ENCODE data around the gene FN3KRP. TPM values are rescaled to one million over a fixed set of nuclear protein-coding genes. Genes with fewer than 3 reads are reported as not detected.
A peak's percentile ranks its signal among the peaks of the same experiment; 100 is the strongest.
"Not testable (repeated sequence)": the region's sequence is repeated elsewhere in the genome, so short reads cannot be mapped to it uniquely, and the experiment has no call there.

The FN3KRP gene
- total RNA-seq, 2 experiments from 2014 or later, result 42.6 to 42.7 TPM

DNA sequence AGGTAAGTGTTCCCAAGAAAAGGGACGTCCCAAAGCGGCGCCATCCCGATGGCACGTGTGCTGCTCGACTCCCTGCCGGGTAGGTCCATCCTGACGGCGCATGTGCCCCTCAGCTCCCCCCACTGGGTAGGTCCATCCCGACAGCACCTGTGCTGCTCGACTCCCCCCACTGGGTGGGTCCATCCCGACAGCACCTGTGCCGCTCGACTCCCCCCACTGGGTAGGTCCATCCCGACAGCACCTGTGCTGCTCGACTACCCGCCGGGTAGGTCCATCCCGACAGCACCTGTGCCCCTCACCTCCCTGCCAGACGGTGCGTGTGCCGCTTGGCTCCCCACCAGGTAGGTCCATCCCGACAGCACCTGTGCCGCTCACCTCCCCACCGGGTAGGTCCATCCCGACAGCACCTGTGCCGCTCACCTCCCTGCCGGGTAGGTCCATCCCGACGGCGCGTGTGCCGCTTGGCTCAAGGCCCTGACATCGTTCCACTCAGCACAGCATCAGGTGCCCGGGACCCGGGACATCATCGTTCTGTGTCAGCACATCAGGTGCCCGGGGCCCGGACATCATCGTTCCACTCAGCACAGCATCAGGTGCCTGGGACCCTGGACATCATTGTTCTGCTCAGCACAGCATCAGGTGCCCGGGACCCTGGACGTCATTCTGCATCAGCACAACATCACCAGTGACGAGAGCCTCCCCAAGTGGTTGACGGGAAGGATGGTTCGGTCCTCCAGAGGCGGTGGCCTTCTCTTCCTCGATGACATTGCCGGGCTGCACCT, 13.2 kb downstream of the FN3KRP start:
- Mint-ChIP-seq H3K27ac (no peak overlapping the region), H3K36me3 (peaks cover 25% of the 10 kb centered on the region), H3K27me3 (no peaks in the 10 kb centered on the region), H3K9me3 (no peaks in the 10 kb centered on the region), H3K4me3 (no peak overlapping the region), H3K4me1 (no peaks in the 10 kb centered on the region)
- POLR2A ChIA-PET, result interaction anchor here (0.5 to 3.8 kb wide), 3 partner anchors 13 to 86 kb away, joined by 3 to 13 read pairs (median 4); partner anchors contain the start of gene FN3KRP
- ATAC-seq (ENCODE audit: low read depth) (no peak), DNase-seq (no peak)

DNA sequence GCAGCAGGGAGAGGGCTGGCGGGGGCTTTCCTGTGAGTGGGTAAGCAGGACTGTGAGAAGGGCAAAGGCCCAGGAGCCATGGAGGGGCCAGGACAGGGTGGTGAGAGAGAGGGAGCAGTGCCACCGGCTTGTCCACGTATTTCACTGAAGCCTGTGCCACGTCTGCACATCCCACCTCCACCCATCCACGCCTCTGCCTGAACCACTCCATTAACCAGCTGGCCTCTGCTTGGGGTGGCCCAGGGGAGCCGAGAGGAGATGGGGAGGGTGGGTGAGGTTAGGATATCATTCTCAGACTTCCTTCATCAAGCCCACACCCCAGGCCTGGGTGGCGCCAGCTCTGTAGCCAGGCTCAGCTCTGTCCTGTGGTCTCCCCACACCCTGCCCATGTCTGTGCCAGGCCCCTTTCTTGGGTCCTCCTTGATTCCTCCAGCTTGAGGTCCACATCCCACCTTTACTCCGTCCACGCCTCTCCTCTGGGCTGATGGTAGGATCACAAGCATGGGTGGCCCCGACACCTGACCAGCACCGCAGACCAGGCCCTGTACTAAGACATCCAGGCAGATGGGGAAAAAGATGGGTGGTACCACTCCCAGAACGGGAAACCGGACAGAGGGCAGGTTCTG, 15.7 kb downstream of the FN3KRP start:
- H3K4me1 Mint-ChIP-seq, result no peaks in the 10 kb centered on the region
- no peak overlapping the region for H3K27ac Mint-ChIP-seq
- no peak overlapping the region for H3K4me3 Mint-ChIP-seq
- no peaks in the 10 kb centered on the region for H3K27me3 Mint-ChIP-seq
- POLR2A ChIA-PET, result no interaction called here
- no peak for DNase-seq
- H3K9me3 Mint-ChIP-seq, result no peaks in the 10 kb centered on the region
- peaks cover 23% of the 10 kb centered on the region for H3K36me3 Mint-ChIP-seq
- ATAC-seq (ENCODE audit: low read depth), result no peak

- peaks cover 29% of the 10 kb centered on the region for H3K36me3 Mint-ChIP-seq
- H3K4me1 Mint-ChIP-seq, result no peaks in the 10 kb centered on the region
- peaks cover 3% of the 10 kb centered on the region for H3K9me3 Mint-ChIP-seq
- peak; percentile 70 for ATAC-seq (ENCODE audit: low read depth)
- peak; percentile 66 for DNase-seq
- H3K4me3 Mint-ChIP-seq, result peak within 1 kb of the TSS; percentile 57
- no peak within 1 kb of the TSS for H3K27ac Mint-ChIP-seq
- POLR2A ChIA-PET, result no interaction called here
- no peaks in the 10 kb centered on the region for H3K27me3 Mint-ChIP-seq
These were observed 18.7 kb downstream of the FN3KRP start, which contains the start of gene FN3K for GRCh38 chr17:82734987-82735866. Gene FN3K, plus strand, starts transcription at chr17:82735615. Its CDS starts 22 bp downstream, at chr17:82735637.

DNA sequence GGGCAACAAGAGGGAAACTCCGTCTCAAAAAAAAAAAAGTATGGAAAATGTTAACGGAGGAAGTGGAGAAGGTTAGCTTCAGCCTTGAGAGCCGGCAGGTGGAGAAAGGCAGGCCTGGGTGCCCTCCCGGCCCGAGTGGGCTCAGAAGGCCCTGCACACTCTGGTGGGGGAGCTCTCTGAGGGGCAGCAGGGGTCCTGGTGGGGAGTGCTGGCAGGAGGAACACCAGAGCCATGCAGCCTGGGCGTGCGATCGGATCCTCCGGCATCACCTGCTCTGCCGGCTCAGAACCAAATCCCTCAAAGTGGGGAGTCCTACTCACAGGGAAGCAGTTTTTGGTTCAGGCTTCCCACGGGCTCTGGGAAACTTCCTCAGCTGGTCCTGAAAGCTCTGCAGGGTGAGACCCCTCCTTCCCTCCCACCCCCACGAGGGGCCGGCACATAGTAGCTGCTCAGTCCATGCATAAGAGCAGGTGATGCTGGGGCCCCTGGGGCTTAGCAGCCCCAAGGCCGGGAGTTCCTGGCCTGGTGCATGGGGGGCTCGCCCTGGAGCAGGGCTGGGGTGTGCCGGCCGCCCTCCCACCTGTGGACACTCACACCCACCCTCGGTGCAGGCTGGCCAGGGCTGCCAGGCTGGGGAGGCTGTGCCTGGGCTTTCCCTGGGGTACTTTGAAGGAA, 20.1 kb downstream of the FN3KRP start:
- Mint-ChIP-seq H3K4me3 (no peak overlapping the region), H3K4me1 (no peaks in the 10 kb centered on the region), H3K9me3 (peaks cover 14% of the 10 kb centered on the region), H3K36me3 (peaks cover 36% of the 10 kb centered on the region), H3K27ac (no peak overlapping the region), H3K27me3 (no peaks in the 10 kb centered on the region)
- no peak for ATAC-seq (ENCODE audit: low read depth)
- POLR2A ChIA-PET, result no interaction called here
- DNase-seq, result no peak

DNA sequence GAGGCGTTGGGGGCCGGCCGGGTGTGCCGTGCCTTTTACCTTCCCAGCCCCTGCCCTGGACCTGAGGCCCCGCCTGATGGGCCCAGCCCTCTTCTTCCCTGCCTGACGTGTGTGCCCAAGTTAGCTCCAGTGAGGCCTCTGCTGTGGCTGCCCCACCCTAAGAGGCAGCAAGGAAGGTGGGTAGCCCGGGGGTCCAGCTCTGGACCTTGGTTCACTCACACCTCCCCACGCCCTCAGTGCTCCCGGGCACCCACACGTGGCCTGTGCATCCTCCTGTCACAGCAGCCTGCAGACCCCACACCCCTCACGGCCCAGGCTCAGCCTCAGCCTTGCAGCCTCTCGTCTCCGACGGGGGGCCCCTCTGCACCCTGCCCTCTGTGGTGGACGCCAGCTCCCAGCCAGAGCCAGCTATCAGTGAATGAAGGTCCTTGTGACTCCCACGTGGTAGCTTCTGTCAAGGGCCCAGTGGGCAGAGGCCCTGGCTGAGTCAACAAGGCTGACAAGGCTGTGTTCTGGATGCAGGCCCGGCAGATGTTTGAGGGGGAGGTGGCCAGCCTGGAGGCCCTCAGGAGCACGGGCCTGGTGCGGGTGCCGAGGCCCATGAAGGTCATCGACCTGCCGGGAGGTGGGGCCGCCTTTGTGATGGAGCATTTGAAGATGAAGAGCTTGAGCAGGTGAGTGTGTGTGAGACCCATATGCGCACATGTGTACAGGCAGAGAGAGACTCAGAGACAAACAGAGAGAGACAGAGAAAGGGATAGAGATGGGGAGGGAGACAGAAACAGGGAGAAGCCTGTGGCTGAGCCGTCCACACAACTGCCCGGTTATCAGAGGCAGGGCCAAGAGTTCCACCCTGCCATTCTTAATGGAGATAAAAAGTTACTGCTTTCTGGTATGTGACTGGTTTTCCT, 21.7 kb downstream of the FN3KRP start:
- peaks cover 18% of the 10 kb centered on the region for H3K9me3 Mint-ChIP-seq
- H3K4me1 Mint-ChIP-seq, result no peaks in the 10 kb centered on the region
- no peak for ATAC-seq (ENCODE audit: low read depth)
- POLR2A ChIA-PET, result no interaction called here
- no peaks in the 10 kb centered on the region for H3K27me3 Mint-ChIP-seq
- no peak overlapping the region for H3K27ac Mint-ChIP-seq
- no peak for DNase-seq
- peaks cover 33% of the 10 kb centered on the region for H3K36me3 Mint-ChIP-seq
- no peak overlapping the region for H3K4me3 Mint-ChIP-seq

DNA sequence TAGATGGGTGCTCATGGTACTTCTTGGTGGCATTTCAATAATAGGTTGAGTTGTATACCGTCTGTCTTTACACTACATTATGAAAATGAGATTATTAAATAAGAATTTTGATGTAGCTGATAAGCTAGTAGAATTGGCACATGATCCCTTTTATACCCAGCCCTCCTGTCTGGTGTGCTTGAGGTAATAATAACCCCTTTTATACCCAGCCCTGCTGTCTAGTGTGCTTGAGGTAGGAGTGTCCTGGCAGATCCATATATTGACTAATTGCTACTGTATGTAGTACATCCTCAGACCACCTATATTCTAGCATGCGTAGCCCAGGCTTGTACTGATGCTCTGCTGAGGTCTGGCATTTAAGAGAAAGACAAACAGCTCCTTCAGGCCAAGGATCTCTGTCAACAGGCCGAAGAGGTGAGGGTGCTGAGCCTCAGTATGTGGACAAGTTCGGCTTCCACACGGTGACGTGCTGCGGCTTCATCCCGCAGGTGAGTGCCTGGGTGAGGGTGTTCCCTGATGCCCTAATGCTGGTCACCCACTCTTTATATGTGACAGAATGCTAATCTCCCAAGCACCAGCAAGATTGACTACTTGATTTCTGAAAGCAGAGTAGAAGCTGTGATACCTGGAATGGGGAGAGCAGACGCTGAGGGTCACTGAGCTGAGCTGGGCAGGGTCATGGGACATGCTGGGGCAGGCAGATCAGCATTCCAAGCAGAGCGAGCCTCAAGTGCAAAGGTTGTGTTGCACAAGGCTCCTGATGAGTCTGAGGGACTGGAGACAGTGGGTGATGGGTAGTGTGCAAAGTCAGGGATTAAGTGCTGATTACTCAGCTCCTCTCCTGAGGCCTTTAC, 24.6 kb downstream of the FN3KRP start:
- no peaks in the 10 kb centered on the region for H3K4me1 Mint-ChIP-seq
- H3K27ac Mint-ChIP-seq, result no peak overlapping the region
- POLR2A ChIA-PET, result no interaction called here
- ATAC-seq (ENCODE audit: low read depth) (no peak), DNase-seq (no peak)
- no peaks in the 10 kb centered on the region for H3K27me3 Mint-ChIP-seq
- H3K4me3 Mint-ChIP-seq, result no peak overlapping the region
- H3K36me3 Mint-ChIP-seq, result peaks cover 26% of the 10 kb centered on the region
- peaks cover 21% of the 10 kb centered on the region for H3K9me3 Mint-ChIP-seq

DNA sequence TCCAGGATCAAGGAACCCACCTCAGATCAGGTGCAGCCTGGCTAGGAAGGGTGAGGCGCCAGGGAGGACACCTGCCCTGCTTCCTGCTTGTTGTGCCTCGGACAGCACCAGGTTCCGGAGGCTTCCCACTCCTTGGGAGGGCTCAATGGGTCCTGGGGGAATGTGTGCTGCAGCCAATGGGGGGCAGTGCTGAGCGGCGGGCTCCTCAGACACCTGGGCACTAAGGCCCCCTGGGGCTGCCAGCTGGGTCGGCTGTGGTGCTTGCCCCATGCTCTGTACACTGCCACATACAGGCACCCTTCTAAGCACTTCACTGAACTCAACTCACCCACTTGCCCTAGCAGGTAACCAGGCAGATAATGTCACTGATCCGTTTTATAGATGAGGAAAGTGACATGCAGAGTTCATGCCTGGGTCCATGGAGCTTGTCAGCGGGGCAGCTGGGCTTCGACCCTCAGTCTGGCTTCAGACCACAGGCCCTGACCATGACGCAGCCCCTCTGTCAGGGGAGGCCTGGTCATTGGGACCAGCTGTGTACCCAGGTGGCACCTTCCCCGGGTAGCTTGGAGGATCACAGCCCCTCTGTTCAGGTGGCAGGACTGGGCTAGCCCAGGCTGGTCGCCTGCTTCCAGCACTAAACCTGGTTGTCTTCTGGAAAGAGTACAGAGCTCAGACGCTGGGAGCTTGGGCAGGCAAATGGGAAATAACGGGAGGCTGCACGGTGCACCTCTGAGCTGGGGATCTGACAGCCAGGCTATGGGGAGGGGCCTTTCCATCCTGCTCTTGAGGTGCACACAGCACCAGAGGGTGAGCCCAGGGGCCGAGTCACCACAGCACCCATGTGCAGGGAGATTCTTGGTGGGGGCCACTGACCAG, 27.1 kb downstream of the FN3KRP start:
- Mint-ChIP-seq H3K27ac (no peak overlapping the region), H3K4me3 (no peak overlapping the region), H3K27me3 (peaks cover 4% of the 10 kb centered on the region), H3K9me3 (peaks cover 25% of the 10 kb centered on the region), H3K4me1 (no peaks in the 10 kb centered on the region), H3K36me3 (peaks cover 29% of the 10 kb centered on the region)
- DNase-seq, result no peak
- POLR2A ChIA-PET, result interaction anchor here (0.5 kb wide), 1 partner anchor 769 kb away, joined by 3 read pairs; no protein-coding TSS in a partner anchor
- no peak for ATAC-seq (ENCODE audit: low read depth)

DNA sequence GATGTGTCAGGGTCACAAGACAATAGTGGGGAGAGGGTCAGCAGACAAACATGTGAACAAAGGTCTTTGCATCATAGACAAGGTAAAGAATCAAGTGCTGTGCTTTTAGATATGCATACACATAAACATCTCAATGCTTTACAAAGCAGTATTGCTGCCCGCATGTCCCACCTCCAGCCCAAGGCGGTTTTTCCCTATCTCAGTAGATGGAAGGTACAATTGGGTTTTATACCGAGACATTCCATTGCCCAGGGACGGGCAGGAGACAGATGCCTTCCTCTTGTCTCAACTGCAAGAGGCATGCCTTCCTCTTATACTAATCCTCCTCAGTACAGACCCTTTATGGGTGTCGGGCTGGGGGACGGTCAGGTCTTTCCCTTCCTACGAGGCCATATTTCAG, 28.2 kb downstream of the FN3KRP start:
- POLR2A ChIA-PET; H3K4me3 Mint-ChIP-seq; ATAC-seq (ENCODE audit: low read depth); H3K27ac Mint-ChIP-seq; H3K27me3 Mint-ChIP-seq; DNase-seq; H3K4me1 Mint-ChIP-seq: not testable (repeated sequence)
- Mint-ChIP-seq H3K36me3 (peaks cover 29% of the 10 kb centered on the region), H3K9me3 (peaks cover 26% of the 10 kb centered on the region)

DNA sequence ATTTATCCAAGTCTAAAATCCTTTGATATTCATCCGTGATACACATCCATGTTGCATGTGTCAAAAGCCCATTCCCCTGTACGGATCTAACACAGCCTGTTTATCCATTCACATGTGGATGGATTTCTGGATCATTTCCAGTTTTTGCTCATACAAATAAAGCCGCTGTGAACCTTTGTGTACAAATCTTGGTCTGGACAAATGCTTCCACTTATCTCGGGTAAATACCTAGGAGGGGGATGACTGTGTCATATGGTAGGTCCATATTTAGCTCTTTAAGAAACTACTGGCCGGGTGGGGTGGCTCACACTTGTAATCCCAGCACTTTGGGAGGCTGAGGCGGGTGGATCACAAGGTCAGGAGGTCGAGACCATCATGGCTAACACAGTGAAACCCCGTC, 29.0 kb downstream of the FN3KRP start:
- Mint-ChIP-seq H3K4me3 (no peak overlapping the region), H3K36me3 (peaks cover 22% of the 10 kb centered on the region), H3K9me3 (peaks cover 21% of the 10 kb centered on the region), H3K27ac (no peak overlapping the region), H3K27me3 (peaks cover 4% of the 10 kb centered on the region), H3K4me1 (no peaks in the 10 kb centered on the region)
- DNase-seq (no peak), ATAC-seq (ENCODE audit: low read depth) (no peak)
- POLR2A ChIA-PET, result interaction anchor here (0.7 kb wide), 1 partner anchor 127 kb away, joined by 3 read pairs; no protein-coding TSS in a partner anchor

DNA sequence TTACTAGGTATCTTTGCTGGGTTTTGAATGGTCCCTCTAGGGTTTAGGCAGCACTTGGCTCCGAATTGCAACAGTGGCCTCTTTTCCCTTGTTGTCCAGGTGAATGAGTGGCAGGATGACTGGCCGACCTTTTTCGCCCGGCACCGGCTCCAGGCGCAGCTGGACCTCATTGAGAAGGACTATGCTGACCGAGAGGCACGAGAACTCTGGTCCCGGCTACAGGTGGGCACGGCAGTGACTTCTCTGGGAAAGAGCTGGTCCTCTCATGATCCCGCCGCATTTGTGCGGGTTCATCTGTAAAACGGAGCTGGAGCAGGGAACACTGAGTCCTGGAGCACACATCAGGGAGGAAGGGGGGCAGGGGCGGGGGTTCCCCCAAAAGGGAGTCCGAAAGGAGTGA, 32.2 kb downstream of the FN3KRP start:
- Mint-ChIP-seq H3K27me3 (peaks cover 4% of the 10 kb centered on the region), H3K36me3 (peaks cover 5% of the 10 kb centered on the region), H3K9me3 (peaks cover 8% of the 10 kb centered on the region), H3K4me1 (peaks cover 5% of the 10 kb centered on the region), H3K4me3 (no peak overlapping the region), H3K27ac (no peak overlapping the region)
- DNase-seq (no peak), ATAC-seq (ENCODE audit: low read depth) (no peak)
- POLR2A ChIA-PET, result no interaction called here
